ENCODE measurements around the gene HS3ST4. TPM values are rescaled to one million over a fixed set of nuclear protein-coding genes. Genes with fewer than 3 reads are reported as not detected.

HS3ST4 gene
- total RNA-seq, 1 donor from 2014 or later = 0.18 TPM

GRCh38 chr16:26050472-26050871 is 358.7 kb downstream of the HS3ST4 start:
- H3K27ac ChIP-seq = no peak overlapping the region
- DNase-seq (no peak), ATAC-seq (no peak)
- intact Hi-C loops (cut with DNase I) = no loop called here
- no peak for TF ChIP-seq CTCF (IDR thresholded peaks at IDR 0.05)
- H3K4me3 ChIP-seq = no peak overlapping the region
- no peaks in the 10 kb centered on the region for H3K36me3 ChIP-seq
- no peaks in the 10 kb centered on the region for H3K4me1 ChIP-seq
- no peaks in the 10 kb centered on the region for H3K9me3 ChIP-seq
- H3K27me3 ChIP-seq (ENCODE audit: low read depth) = no peaks in the 10 kb centered on the region

GRCh38 chr16:26051063-26051462 is 359.3 kb downstream of the HS3ST4 start:
- no peak overlapping the region for H3K4me3 ChIP-seq
- TF ChIP-seq CTCF (IDR thresholded peaks at IDR 0.05) = no peak
- H3K27me3 ChIP-seq (ENCODE audit: low read depth) = no peaks in the 10 kb centered on the region
- H3K9me3 ChIP-seq = no peaks in the 10 kb centered on the region
- ATAC-seq = no peak
- no peak for DNase-seq
- no peaks in the 10 kb centered on the region for H3K4me1 ChIP-seq
- H3K27ac ChIP-seq = no peak overlapping the region
- H3K36me3 ChIP-seq = no peaks in the 10 kb centered on the region
- intact Hi-C loops (cut with DNase I) = no loop called here

- H3K27me3 ChIP-seq (ENCODE audit: low read depth) = no peaks in the 10 kb centered on the region
- no peaks in the 10 kb centered on the region for H3K36me3 ChIP-seq
- H3K9me3 ChIP-seq = no peaks in the 10 kb centered on the region
- no peaks in the 10 kb centered on the region for H3K4me1 ChIP-seq
- DNase-seq (no peak), ATAC-seq (no peak)
- H3K4me3 ChIP-seq = no peak overlapping the region
- intact Hi-C loops (cut with DNase I) = no loop called here
- TF ChIP-seq CTCF (IDR thresholded peaks at IDR 0.05) = no peak
- no peak overlapping the region for H3K27ac ChIP-seq
These were observed 362.1 kb downstream of the HS3ST4 start for GRCh38 chr16:26053889-26054288.

- DNase-seq (no peak), ATAC-seq (no peak)
- no peaks in the 10 kb centered on the region for H3K9me3 ChIP-seq
- no peaks in the 10 kb centered on the region for H3K27me3 ChIP-seq (ENCODE audit: low read depth)
- no peaks in the 10 kb centered on the region for H3K36me3 ChIP-seq
- H3K4me3 ChIP-seq = no peak overlapping the region
- TF ChIP-seq CTCF (IDR thresholded peaks at IDR 0.05) = no peak
- no peaks in the 10 kb centered on the region for H3K4me1 ChIP-seq
- no peak overlapping the region for H3K27ac ChIP-seq
- intact Hi-C loops (cut with DNase I) = no loop called here
These were observed 366.6 kb downstream of the HS3ST4 start for GRCh38 chr16:26058326-26058725.

GRCh38 chr16:26070302-26071100 is 378.7 kb downstream of the HS3ST4 start:
- ATAC-seq = no peak
- no peak overlapping the region for H3K27ac ChIP-seq
- H3K4me1 ChIP-seq = no peaks in the 10 kb centered on the region
- no peaks in the 10 kb centered on the region for H3K9me3 ChIP-seq
- H3K27me3 ChIP-seq (ENCODE audit: low read depth) = no peaks in the 10 kb centered on the region
- intact Hi-C loops (cut with DNase I) = no loop called here
- H3K36me3 ChIP-seq = no peaks in the 10 kb centered on the region
- no peak for TF ChIP-seq CTCF (IDR thresholded peaks at IDR 0.05)
- H3K4me3 ChIP-seq = no peak overlapping the region
- DNase-seq = no peak

Data from lower lobe of right lung (tissue), 2 donors.